Fibroblast of skin of left biceps (primary cell): ENCODE results near the gene LMX1A.

Experiments used
- DNase-seq, 2 experiments: peaks; one replicate each; pipeline ENCODE4 v3.0.0-alpha.2; 2013; ENCODE audit warnings: low read depth in 2 of 2

LMX1A gene

GRCh38 chr1:165325460-165326203 is 30.9 kb downstream of the LMX1A start:
- no peak for DNase-seq

- DNase-seq, result no peak
Measured at GRCh38 chr1:165324050-165324449, 32.5 kb downstream of the LMX1A start.

GRCh38 chr1:165317612-165318011 is 38.9 kb downstream of the LMX1A start:
- no peak for DNase-seq

- DNase-seq, result no peak
Measured at GRCh38 chr1:165316153-165316772, 40.3 kb downstream of the LMX1A start.

GRCh38 chr1:165315481-165315880 is 41.0 kb downstream of the LMX1A start:
- no peak for DNase-seq

GRCh38 chr1:165313903-165314302 is 42.6 kb downstream of the LMX1A start:
- no peak for DNase-seq

- no peak for DNase-seq
Measured at GRCh38 chr1:165312591-165312990, 43.9 kb downstream of the LMX1A start.

- DNase-seq, result no peak
Measured at GRCh38 chr1:165306543-165307434, 49.7 kb downstream of the LMX1A start.

GRCh38 chr1:165303386-165303785 is 53.1 kb downstream of the LMX1A start:
- no peak for DNase-seq

GRCh38 chr1:165300400-165300903 is 56.1 kb downstream of the LMX1A start:
- no peak for DNase-seq

- no peak for DNase-seq
Measured at GRCh38 chr1:165298203-165298820, 58.2 kb downstream of the LMX1A start.

GRCh38 chr1:165296205-165296604 is 60.3 kb downstream of the LMX1A start:
- DNase-seq, result no peak

GRCh38 chr1:165290148-165290547 is 66.4 kb downstream of the LMX1A start:
- DNase-seq, result no peak

- no peak for DNase-seq
Measured at GRCh38 chr1:165289556-165289955, 67.0 kb downstream of the LMX1A start.

- DNase-seq, result no peak
Measured at GRCh38 chr1:165288350-165289120, 68.0 kb downstream of the LMX1A start.

GRCh38 chr1:165287781-165288180 is 68.7 kb downstream of the LMX1A start:
- DNase-seq, result no peak

GRCh38 chr1:165287329-165287728 is 69.2 kb downstream of the LMX1A start:
- DNase-seq, result no peak

- DNase-seq, result no peak
Measured at GRCh38 chr1:165284454-165284853, 72.1 kb downstream of the LMX1A start.

GRCh38 chr1:165281207-165281901 is 75.2 kb downstream of the LMX1A start:
- no peak for DNase-seq

- no peak for DNase-seq
Measured at GRCh38 chr1:165279882-165280281, 76.6 kb downstream of the LMX1A start.
